Measurements from ENCODE around the gene TAC1. TPM values are rescaled to one million over a fixed set of nuclear protein-coding genes. Genes with fewer than 3 reads are reported as not detected.
"Not testable (repeated sequence)": the region's sequence is repeated elsewhere in the genome, so short reads cannot be mapped to it uniquely, and the experiment has no call there.

The TAC1 gene
- total and polyA plus RNA-seq, 2 donors (not counting 1 experiment from before 2014, with no cell fraction given), result 0.33 TPM; not detected in 1

GRCh38 chr7:97771576-97771975 is 39.7 kb downstream of the TAC1 start:
- Histone ChIP-seq H3K36me3 (ENCODE audit: control insufficient read depth, insufficient read depth, low read length) (no peaks in the 10 kb centered on the region), H3K27me3 (ENCODE audit: control insufficient read depth, insufficient read depth, low read length) (no peaks in the 10 kb centered on the region), H3K79me2 (ENCODE audit: control insufficient read depth, insufficient read depth, low read length) (no peaks in the 10 kb centered on the region), H4K20me1 (ENCODE audit: control insufficient read depth, extremely low read depth, insufficient read depth, low read length) (no peaks in the 10 kb centered on the region), H3K27ac (ENCODE audit: insufficient read depth, low read length) (no peak overlapping the region), H3K4me3 (replicated peaks in 1 of 4; ENCODE audit: control extremely low read depth in 1 of 4, insufficient read depth in 1 of 4, low read depth in 3 of 4, low read length in 4 of 4) (no peak overlapping the region), H3K9ac (ENCODE audit: insufficient read depth, low read length) (no peak overlapping the region), H3K9me3 (ENCODE audit: control insufficient read depth, insufficient read depth, low read depth, low read length) (no peaks in the 10 kb centered on the region), H2AFZ (ENCODE audit: low read length) (no peak overlapping the region), H3K4me1 (ENCODE audit: control insufficient read depth, extremely low read depth, insufficient read depth, low read length) (no peaks in the 10 kb centered on the region), H3K4me2 (ENCODE audit: extremely low read depth, insufficient read depth, low read length) (no peak overlapping the region)
- TF ChIP-seq, protein P1, sequence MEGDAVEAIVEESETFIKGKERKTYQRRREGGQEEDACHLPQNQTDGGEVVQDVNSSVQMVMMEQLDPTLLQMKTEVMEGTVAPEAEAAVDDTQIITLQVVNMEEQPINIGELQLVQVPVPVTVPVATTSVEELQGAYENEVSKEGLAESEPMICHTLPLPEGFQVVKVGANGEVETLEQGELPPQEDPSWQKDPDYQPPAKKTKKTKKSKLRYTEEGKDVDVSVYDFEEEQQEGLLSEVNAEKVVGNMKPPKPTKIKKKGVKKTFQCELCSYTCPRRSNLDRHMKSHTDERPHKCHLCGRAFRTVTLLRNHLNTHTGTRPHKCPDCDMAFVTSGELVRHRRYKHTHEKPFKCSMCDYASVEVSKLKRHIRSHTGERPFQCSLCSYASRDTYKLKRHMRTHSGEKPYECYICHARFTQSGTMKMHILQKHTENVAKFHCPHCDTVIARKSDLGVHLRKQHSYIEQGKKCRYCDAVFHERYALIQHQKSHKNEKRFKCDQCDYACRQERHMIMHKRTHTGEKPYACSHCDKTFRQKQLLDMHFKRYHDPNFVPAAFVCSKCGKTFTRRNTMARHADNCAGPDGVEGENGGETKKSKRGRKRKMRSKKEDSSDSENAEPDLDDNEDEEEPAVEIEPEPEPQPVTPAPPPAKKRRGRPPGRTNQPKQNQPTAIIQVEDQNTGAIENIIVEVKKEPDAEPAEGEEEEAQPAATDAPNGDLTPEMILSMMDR (conservative IDR thresholded peaks at IDR 0.05 in 1 of 2, IDR thresholded peaks at IDR 0.05 in 1 of 2; ENCODE audit: low read depth in 1 of 2, low read length in 2 of 2), result no peak
- TF ChIP-seq EZH2 (IDR thresholded peaks at IDR 0.05; ENCODE audit: low read length, missing control alignments), result no peak
- no peak for DNase-seq (ENCODE audit: low read depth in 2 of 2)

GRCh38 chr7:97772045-97772901 is 40.4 kb downstream of the TAC1 start:
- H3K4me3 ChIP-seq (replicated peaks in 1 of 4; ENCODE audit: control extremely low read depth in 1 of 4, insufficient read depth in 1 of 4, low read depth in 3 of 4, low read length in 4 of 4), result no peak overlapping the region
- H3K9ac ChIP-seq (ENCODE audit: insufficient read depth, low read length), result no peak overlapping the region
- H3K79me2 ChIP-seq (ENCODE audit: control insufficient read depth, insufficient read depth, low read length), result no peaks in the 10 kb centered on the region
- H3K27me3 ChIP-seq (ENCODE audit: control insufficient read depth, insufficient read depth, low read length), result no peaks in the 10 kb centered on the region
- H4K20me1 ChIP-seq (ENCODE audit: control insufficient read depth, extremely low read depth, insufficient read depth, low read length), result no peaks in the 10 kb centered on the region
- TF ChIP-seq EZH2 (IDR thresholded peaks at IDR 0.05; ENCODE audit: low read length, missing control alignments), result no peak
- TF ChIP-seq, protein P1 (conservative IDR thresholded peaks at IDR 0.05 in 1 of 2, IDR thresholded peaks at IDR 0.05 in 1 of 2; ENCODE audit: low read depth in 1 of 2, low read length in 2 of 2), result no peak
- no peak overlapping the region for H3K27ac ChIP-seq (ENCODE audit: insufficient read depth, low read length)
- no peak overlapping the region for H2AFZ ChIP-seq (ENCODE audit: low read length)
- no peak for DNase-seq (ENCODE audit: low read depth in 2 of 2)
- no peaks in the 10 kb centered on the region for H3K36me3 ChIP-seq (ENCODE audit: control insufficient read depth, insufficient read depth, low read length)
- H3K4me2 ChIP-seq (ENCODE audit: extremely low read depth, insufficient read depth, low read length), result no peak overlapping the region
- H3K9me3 ChIP-seq (ENCODE audit: control insufficient read depth, insufficient read depth, low read depth, low read length), result no peaks in the 10 kb centered on the region
- H3K4me1 ChIP-seq (ENCODE audit: control insufficient read depth, extremely low read depth, insufficient read depth, low read length), result no peaks in the 10 kb centered on the region

GRCh38 chr7:97786398-97786797 is 54.5 kb downstream of the TAC1 start:
- not testable (repeated sequence) for H2AFZ ChIP-seq (ENCODE audit: low read length); H3K79me2 ChIP-seq (ENCODE audit: control insufficient read depth, insufficient read depth, low read length); H4K20me1 ChIP-seq (ENCODE audit: control insufficient read depth, extremely low read depth, insufficient read depth, low read length); H3K4me1 ChIP-seq (ENCODE audit: control insufficient read depth, extremely low read depth, insufficient read depth, low read length); H3K9ac ChIP-seq (ENCODE audit: insufficient read depth, low read length); H3K27ac ChIP-seq (ENCODE audit: insufficient read depth, low read length); H3K4me3 ChIP-seq (replicated peaks in 1 of 4; ENCODE audit: control extremely low read depth in 1 of 4, insufficient read depth in 1 of 4, low read depth in 3 of 4, low read length in 4 of 4); H3K27me3 ChIP-seq (ENCODE audit: control insufficient read depth, insufficient read depth, low read length); H3K36me3 ChIP-seq (ENCODE audit: control insufficient read depth, insufficient read depth, low read length); H3K9me3 ChIP-seq (ENCODE audit: control insufficient read depth, insufficient read depth, low read depth, low read length); DNase-seq (ENCODE audit: low read depth in 2 of 2); H3K4me2 ChIP-seq (ENCODE audit: extremely low read depth, insufficient read depth, low read length)

Other genes with a start within 250 kb of the TAC1 start
- 72.7 and 116 TPM in 2 replicates for gene ASNS, start 140.3 kb downstream of the TAC1 start, total RNA-seq
- gene ASNS, start 140.3 kb downstream of the TAC1 start, polyA plus RNA-seq, result 26.8 and 37.8 TPM in 2 replicates

All from fibroblast of lung (primary cell).